ENCODE measurements around the gene NAPSA.

Gene NAPSA

DNA sequence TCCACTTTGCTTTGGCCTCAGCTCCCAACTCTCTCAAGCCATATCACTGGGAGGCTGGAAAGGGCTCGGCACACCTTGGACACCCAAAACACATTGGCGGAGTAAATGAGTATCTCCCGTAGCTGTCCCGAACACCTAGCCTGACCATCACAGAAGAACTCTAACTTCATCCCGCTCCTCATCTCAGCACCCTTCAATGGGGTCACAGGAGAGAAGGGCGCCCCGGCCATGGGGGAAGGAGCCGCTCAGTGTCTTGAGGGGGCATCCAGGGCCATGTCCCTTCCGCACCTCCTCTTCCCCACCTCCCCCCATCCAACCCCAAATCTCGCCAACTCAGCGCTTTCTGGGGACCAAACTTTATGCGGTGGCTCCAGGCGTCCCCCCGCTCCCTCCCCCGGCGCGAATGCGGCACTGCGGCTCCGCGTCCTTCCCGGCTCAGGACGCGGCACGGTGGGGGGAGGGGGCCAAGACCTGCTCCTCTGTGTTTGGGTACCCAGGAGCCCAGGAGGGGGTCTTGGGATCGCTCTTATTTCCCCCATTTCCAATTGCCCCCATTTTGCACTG lies 39.3 kb downstream of the NAPSA start:
- no peak for TF ChIP-seq ZNF274 (IDR thresholded peaks at IDR 0.05; ENCODE audit: low read depth, low read length)
- no peak overlapping the region for H3K4me3 ChIP-seq (ENCODE audit: low read length)

DNA sequence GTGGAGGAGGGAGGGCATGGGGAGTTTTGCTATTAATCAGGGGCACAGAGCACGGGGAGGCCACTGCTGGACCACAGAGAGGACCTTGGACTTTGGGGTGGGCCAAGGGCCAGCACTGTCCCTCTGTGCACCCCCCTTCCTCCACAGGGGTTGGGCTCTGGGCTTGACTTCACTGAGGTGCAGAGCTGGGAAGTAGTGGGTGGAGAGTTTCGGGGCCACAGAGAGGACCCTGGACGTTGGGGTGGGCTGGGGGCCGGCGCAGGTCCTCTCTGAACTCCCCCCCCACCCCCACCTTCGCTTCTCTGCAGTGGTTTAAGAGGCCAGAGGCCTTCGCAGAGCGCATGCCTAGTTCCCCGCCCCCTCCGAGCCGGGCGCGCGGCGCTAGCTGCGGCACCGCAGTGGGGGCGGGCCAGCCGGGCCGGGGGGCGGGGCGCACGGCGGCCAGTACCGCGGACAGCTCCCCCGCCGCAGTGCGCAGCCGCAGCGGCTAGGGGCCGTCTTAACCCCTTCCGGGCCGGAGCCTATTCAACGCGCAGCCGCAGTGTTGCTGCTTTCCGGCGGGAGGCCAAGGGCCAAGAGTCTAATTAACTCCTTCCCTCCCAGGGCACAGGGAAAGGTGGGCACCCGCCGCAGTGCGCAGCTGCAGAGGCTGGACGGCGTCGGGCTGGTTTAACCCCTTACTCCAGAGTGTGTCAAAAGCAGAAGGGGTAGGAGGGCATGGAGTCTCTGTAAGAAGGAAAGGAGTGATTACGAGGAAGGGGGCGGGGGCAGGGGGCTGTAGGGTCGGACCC lies 39.9 kb downstream of the NAPSA start:
- no peak overlapping the region for H3K4me3 ChIP-seq (ENCODE audit: low read length)
- no peak for TF ChIP-seq ZNF274 (IDR thresholded peaks at IDR 0.05; ENCODE audit: low read depth, low read length)

DNA sequence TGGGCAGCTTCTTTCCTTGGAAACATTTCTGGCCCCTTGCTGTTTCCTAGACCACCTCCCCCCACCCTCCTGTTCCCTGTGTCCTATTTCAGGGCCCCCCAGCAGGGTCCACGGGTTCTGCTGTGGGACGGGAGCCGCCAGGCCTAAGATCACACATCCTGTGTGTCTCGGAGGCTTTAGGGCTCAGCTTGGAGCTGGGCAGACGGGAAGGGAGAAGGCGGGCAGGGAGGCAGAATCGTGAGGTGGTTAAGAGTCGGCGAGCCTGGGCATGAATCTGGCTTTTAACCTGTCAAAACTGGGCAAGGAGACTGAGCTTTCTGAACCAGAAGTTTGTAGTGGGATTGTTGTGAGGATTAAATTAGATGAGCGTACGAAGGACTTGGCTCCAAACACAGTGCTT lies 41.1 kb downstream of the NAPSA start:
- no peak for TF ChIP-seq ZNF274 (IDR thresholded peaks at IDR 0.05; ENCODE audit: low read depth, low read length)
- no peak overlapping the region for H3K4me3 ChIP-seq (ENCODE audit: low read length)

DNA sequence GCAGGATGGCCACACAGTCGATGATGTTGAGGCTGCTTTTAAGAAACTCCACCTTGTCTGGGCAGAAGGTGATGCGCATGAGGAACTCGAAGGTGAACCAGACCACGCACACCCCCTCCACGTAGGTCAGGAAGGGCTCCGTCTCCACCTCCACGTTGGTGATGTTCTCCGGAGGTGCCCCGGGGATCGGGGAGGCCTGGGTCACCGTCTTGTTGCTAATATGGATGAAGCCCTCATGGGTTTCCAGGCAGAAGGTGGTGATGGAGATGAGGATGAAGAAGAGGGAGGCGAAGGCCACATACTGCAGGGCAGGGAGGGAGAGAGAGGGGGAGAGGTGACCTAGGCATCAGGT lies 41.7 kb downstream of the NAPSA start:
- TF ChIP-seq ZNF274 (IDR thresholded peaks at IDR 0.05; ENCODE audit: low read depth, low read length) = no peak
- no peak overlapping the region for H3K4me3 ChIP-seq (ENCODE audit: low read length)

DNA sequence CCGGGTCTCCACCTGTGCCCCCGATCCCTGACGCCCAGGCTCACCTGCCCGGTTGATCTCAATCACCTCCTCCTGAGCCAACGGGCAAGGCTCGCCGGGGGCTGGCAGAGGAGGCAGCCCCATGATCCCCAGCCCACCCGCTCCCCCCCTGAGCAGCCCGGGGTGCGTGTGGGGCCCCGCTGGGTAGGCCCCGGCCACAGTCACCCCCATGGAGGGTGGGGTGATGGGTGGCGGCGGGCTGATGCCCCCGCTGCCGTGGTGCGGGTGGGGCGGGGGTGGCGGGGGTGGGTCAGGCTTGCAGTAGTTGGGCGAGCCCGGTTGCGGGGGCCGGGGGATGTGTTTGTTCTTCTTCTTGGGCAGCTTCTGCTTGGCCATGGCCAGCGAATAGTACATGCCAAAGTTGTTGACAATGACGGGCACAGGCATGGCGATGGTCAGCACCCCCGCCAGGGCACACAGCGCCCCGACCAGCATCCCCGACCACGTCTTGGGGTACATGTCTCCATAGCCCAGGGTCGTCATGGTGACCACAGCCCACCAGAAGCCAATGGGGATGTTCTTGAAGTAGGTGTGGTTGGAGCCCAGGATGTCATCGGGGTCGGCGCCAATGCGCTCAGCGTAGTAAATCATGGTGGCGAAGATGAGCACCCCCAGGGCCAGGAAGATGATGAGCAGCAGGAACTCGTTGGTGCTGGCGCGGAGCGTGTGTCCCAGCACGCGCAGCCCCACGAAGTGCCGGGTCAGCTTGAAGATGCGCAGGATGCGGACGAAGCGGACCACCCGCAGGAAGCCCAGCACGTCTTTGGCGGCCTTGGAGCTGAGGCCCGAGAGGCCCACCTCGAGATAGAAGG lies 42.3 kb downstream of the NAPSA start:
- H3K4me3 ChIP-seq (ENCODE audit: low read length) = no peak overlapping the region
- TF ChIP-seq ZNF274 (IDR thresholded peaks at IDR 0.05; ENCODE audit: low read depth, low read length) = no peak

DNA sequence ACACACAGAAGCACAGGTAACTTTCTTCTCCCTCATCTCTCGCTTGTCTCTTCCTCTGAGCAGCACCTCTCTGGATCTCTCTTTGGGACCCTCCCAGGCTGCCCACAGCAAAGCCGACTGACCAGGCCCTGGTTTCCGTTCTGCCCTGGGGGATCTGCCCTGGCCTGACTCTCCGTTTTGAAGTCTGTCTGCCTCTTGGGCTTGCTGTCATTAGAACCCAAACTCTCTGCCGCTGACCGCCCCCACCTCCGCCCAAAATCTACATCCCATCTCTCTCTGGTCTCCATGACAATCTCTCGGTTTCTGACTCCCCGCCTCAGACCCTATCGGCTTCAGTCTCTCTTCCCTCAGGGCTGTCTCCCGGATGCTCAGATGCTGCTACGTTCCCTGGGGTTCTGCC lies 43.2 kb downstream of the NAPSA start:
- TF ChIP-seq ZNF274 (IDR thresholded peaks at IDR 0.05; ENCODE audit: low read depth, low read length) = no peak
- H3K4me3 ChIP-seq (ENCODE audit: low read length) = no peak overlapping the region

DNA sequence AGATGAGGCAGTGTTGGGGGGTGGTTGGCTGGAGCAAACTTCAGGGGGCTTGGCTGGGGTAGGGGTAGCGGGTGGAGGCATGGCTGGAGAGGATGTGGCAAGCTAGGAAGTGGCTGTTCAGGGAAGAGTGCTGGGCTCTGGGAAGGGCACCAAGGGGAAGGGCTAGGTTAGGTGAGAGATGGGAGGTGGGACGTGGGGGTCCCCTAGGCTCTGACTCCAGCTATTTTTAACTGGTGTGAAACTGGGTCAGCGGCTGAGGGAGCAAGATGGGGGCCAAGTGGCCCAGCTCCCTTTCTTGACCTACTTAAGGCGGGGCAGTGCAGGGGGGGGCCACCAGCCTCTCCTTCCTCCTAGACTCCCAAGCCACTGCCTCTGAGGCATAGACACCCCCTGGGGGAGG lies 43.6 kb downstream of the NAPSA start:
- H3K4me3 ChIP-seq (ENCODE audit: low read length) = no peak overlapping the region

DNA sequence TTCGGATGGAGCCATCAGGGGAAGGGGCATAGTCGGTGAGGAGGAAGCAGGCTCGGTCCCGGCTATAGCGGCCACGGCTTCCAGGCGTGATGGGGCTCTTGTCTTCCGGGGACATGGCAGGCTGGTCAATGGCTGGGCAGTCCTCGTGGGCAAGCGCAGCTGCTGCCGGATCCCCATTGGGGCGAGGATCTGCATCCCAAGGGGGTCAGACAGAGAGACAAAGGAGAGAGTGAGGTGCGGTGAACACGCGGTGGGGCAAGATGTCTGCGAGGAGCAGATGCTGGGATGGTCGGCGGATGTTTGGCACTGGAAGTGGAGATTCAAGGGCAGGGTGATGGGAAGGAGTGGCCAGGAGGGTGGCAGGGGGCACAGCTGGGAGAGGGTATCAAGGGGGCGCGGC lies 44.8 kb downstream of the NAPSA start:
- no peak for TF ChIP-seq ZNF274 (IDR thresholded peaks at IDR 0.05; ENCODE audit: low read depth, low read length)
- no peak overlapping the region for H3K4me3 ChIP-seq (ENCODE audit: low read length)

More for the DNA sequence above, 43.6 kb downstream of the NAPSA start:
- TF ChIP-seq ZNF274 (IDR thresholded peaks at IDR 0.05; ENCODE audit: low read depth, low read length) = no peak

DNA sequence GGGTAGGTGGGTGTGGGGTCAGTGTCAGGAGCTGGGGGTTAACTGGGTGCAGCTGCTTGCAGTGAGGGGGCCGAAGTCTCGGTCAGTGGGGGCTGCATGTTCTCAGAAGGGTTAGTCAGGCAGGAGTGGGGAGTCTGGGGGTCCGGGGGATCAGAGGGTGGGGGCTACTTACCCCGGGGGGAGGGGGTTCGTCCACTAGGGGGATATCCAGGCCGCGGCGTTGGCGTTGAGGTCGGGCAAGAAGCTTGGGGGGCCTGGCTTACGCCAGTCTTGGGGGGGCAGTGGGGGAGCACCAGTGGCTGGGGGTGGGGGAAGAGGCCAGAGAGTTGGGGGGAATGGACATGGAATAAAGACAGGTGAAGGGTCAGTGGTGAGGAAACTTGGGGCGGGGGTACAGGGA lies 45.4 kb downstream of the NAPSA start:
- H3K4me3 ChIP-seq (ENCODE audit: low read length) = no peak overlapping the region
- TF ChIP-seq ZNF274 (IDR thresholded peaks at IDR 0.05; ENCODE audit: low read depth, low read length) = no peak

DNA sequence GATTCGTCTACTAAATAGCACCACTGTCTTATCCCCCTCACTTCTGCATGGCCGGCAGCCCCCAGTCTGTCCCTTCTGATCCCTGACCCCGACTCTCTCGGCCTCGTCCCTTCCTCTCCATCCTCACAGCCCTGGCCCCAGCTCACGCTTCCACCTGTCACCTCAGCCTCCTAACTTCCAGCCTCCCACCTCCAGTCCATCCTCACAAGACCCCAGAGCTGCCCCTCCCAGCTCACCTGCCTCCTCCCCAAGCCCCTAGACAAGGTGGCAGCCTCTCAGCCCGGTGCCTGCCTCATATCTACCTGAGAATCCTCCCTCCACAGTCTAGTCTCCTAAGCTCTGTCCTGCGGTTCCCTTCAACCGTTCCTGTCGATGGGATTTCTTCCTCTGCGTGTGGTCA lies 46.3 kb downstream of the NAPSA start:
- no peak for TF ChIP-seq ZNF274 (IDR thresholded peaks at IDR 0.05; ENCODE audit: low read depth, low read length)

DNA sequence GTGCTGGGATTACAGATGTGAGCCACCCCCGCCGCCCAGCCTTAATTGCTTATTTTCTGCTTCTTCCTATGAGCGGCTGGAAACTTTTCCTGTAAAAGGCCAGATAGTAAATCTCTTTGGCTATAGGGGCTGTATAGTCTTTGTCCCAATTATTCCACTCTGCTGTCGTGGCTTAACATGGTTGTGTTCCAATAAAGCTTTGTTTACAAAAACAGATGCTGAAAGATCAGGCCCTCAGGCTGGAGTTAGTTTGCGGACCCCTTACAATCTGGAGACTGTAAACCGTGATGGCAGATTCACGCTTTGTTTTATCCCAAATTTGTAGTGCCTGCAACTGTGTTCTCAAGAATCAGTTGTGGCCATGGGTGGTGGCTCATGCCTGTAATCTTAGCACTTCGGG lies 47.0 kb downstream of the NAPSA start:
- H3K4me3 ChIP-seq (ENCODE audit: low read length) = no peak overlapping the region
- no peak for TF ChIP-seq ZNF274 (IDR thresholded peaks at IDR 0.05; ENCODE audit: low read depth, low read length)

More for the DNA sequence above, 46.3 kb downstream of the NAPSA start:
- H3K4me3 ChIP-seq (ENCODE audit: low read length) = no peak overlapping the region

DNA sequence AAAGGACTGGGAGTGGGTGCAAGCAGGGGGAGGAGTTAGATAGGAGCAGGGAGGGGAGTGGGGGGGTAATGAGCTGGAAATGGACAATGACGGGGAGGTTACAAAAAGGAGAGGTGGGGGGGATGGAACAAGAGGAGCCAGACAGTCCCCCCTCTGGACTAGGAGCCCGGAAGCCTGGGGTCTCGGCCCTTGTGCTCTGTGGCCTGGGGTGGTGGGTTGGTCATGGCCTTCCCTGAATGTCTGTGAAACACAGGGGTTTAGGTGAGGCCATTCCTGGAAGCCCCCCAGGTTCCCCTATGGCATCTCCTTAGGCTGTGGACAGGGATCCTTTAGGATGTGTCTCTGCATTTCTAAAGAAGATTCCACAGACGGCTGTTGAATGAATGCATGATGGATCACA lies 48.3 kb downstream of the NAPSA start:
- no peak overlapping the region for H3K4me3 ChIP-seq (ENCODE audit: low read length)
- no peak for TF ChIP-seq ZNF274 (IDR thresholded peaks at IDR 0.05; ENCODE audit: low read depth, low read length)

DNA sequence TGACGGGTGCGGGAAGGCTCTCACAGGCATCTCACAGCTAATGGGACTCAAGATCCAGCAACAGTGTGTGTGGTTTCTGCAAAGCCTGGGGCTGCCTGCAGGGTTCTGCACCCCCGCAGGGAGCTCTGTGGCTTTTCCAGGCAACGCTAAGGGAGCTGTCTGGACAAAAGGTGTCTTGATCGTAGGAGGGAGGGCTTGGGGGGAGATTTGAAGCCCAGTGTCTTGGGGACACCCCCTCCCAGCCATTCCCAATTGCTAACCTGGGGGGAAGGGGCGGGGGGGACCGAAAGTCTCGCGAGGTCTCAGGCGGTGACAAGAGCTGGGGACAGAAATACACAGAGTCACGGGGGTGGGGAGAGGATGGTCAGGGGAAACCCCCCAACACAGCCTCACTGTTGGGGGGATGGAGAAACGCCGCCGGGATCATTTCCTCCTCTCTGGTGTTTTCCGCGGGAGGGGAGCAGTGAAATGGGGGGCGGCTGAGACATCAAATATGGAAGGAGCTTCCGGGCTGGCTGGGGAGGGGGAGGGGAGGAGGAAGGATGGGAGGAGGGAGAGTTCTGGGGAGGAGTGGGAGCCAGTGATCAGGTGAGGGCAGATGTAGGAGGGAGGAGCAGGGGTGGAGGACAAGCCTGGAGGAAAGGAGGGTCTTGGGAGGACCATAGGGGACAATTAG lies 49.5 kb downstream of the NAPSA start:
- no peak overlapping the region for H3K4me3 ChIP-seq (ENCODE audit: low read length)

More for the DNA sequence above, 49.5 kb downstream of the NAPSA start:
- TF ChIP-seq ZNF274 (IDR thresholded peaks at IDR 0.05; ENCODE audit: low read depth, low read length) = no peak
